Endometrial microvascular endothelial cells (primary cell): ENCODE results near the gene MS4A6A. TPM values are rescaled to one million over a fixed set of nuclear protein-coding genes. Genes with fewer than 3 reads are reported as not detected.
"Not testable (repeated sequence)": the region's sequence is repeated elsewhere in the genome, so short reads cannot be mapped to it uniquely, and the experiment has no call there.

Experiments
- in situ Hi-C: cut with HindIII; loops from 2 replicates; pipeline ENCODE4 v1.10.0; 2017; ENCODE audit warnings: low sequenced_read_pairs, low pct_unique_long_range_greater_than_20kb; ENCODE audit errors: inconsistent ontology term
- total RNA-seq: library from RNA; depleted of rRNA; stranded (reverse); fragments of >200 nt; gene quantifications from one replicate; pipeline ENCODE4 v1.2.3, GENCODE V29; 2015; ENCODE audit errors: inconsistent ontology term

Gene MS4A6A, protein sequence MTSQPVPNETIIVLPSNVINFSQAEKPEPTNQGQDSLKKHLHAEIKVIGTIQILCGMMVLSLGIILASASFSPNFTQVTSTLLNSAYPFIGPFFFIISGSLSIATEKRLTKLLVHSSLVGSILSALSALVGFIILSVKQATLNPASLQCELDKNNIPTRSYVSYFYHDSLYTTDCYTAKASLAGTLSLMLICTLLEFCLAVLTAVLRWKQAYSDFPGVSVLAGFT
- total RNA-seq = not detected

GRCh38 chr11:60182541-60183330 lies at the start of gene MS4A6A:
Gene MS4A6A (minus strand): TSS chr11:60183083. CDS start chr11:60181727, 1,356 bp downstream.
- in situ Hi-C loops = no loop called here

GRCh38 chr11:60230681-60231080 lies 47.8 kb upstream of the MS4A6A start:
- in situ Hi-C loops = no loop called here

- in situ Hi-C loops = no loop called here
These were observed 39.3 kb upstream of the MS4A6A start for GRCh38 chr11:60222141-60222540.

GRCh38 chr11:60221692-60222091 lies 38.8 kb upstream of the MS4A6A start:
- in situ Hi-C loops = no loop called here

DNA sequence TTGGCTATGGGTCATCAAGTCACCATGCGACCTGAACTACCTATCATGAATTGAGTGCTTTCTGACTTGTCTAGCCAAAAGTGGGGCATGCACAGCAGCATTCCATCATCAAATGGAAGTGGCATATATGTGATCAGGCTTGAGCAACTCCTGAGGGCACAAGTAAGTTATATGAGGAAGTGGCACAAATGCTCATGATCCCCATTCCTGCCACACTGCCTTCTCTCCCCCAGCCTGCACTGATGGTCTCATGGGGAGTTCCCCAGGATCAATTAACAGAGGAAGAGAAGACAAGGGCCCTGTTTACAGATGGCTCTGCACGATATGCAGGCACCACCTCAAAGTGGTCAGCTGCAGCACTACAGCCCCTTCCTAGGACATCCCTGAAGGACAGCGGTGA lies 38.3 kb upstream of the MS4A6A start:
- in situ Hi-C loops = no loop called here

GRCh38 chr11:60214386-60214785 lies 31.5 kb upstream of the MS4A6A start:
- in situ Hi-C loops = no loop called here

DNA sequence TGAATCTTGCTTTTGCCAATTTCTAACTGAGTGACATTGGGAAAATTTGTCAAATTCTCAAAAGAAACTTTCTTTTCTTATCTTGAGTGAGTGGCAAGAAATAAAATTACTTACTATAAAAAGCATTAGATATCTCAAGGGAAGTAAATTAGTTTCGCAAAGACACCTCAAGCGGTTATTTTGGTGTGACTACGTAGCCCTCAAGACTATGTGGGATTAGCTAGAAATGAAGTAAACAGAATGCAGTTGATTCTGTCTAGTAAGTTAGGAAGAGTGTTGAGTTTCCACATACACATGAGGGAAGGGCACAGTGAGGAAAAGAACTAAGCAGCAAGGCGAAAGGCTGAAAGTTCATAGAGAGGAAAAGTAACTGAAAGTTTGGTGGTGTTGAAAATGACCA lies 28.3 kb upstream of the MS4A6A start:
- in situ Hi-C loops = no loop called here

DNA sequence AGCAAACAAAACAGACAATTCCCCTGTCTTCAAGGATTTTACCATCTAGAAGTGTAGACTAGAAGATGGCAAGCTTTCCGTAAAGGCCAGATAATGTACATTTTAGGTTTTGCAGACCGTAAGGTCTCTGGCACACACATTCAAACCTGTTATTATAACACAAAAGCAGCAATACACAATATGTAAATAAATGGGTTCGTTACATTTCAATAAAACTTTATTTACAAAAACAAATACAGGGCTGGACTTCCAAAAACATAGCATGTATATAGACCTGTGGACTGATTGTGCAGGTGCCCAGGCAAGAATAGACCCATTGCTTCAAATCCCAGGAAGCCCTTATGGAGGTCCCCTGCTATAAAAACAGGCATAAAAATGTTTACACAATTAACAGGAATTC lies 27.1 kb upstream of the MS4A6A start:
- in situ Hi-C loops = no loop called here

DNA sequence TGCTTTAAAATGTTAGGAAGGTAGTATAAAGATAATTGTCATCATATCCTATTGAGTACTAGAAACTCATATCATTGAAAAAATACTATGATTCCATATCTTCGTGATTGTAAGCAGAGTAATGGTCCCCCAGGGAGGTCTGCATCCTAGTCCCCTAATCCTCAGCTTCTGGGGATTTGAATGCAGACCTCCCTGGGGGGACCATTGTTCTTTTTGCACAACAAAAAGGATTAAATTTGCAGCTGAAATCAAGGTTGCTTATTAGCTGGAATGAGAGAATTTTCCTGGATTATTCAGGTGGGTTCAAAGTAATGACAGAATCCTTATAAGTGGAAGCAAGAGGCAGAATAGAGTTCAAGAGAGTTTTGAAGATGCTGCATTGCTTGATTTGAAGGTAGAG lies 26.1 kb upstream of the MS4A6A start:
- in situ Hi-C loops = no loop called here

DNA sequence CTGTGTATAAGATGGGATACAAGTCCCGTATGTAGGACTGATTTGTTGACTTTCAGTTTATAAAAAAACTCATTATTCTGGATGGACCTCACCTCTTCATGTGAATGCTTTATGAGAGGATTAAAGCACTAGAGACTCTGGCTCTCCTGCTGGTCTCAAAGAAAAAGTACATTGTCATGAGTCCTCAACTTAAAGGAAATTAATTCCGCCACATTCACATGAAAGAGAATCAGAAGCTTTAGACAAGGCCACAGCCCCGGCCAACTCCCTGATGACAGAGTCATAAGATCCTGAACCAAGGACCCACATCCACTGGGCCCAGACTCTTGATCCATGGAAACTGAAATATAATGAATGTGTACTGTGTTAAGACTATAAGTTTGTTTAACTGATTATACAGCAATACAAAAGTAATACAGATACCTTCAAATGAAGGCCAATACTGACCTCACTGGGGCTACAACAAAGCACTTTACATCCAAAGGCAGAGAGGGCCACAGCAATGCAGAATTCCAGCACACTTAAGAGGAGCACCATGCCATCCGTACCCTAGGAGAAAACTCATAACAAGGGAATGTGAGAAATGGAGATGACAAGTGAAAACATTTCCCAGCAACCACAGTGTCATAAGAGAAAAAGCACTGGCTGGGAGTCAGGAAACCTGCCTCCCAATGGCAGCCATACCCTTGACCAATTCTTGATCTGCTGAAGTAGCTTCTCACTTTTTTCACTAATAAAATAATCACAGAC lies 25.4 kb upstream of the MS4A6A start:
- in situ Hi-C loops = no loop called here

DNA sequence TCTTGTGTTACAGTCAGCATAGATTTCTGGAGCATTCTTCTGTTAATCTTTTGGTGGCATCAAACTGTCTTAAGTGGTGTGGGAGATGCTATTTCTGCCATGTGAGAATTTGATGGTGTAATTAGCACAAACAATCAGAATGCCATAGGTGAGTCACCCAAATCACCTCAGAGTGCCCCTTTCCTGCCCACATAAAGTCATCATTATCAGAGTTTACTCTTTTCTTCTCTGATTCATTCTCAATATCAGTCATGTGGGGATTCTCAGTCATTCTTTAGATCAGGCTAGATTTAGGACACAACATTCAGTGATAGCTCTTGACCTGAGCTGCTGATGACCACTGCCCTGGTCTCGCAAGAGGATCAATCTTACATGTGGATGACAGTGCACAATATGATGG lies 23.7 kb upstream of the MS4A6A start:
- in situ Hi-C loops = no loop called here

DNA sequence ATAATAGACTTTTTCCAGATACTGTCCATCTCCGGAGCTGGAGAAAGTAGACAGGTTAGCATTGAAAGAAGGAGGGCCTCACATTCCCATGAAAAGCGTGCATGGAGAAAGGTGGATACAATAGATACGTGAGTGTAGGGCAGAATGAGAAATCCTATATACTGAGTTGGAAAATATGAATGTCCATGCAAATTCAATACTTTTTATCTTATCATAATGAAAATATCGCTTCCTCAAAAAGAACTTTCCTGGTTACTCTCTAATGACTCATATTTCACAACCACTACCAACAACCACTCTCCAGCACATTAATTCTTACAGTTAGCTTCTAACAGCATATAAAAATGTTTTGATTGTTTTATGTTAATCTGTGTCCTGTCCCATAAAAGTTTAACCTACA lies 22.0 kb upstream of the MS4A6A start:
- in situ Hi-C loops = no loop called here

DNA sequence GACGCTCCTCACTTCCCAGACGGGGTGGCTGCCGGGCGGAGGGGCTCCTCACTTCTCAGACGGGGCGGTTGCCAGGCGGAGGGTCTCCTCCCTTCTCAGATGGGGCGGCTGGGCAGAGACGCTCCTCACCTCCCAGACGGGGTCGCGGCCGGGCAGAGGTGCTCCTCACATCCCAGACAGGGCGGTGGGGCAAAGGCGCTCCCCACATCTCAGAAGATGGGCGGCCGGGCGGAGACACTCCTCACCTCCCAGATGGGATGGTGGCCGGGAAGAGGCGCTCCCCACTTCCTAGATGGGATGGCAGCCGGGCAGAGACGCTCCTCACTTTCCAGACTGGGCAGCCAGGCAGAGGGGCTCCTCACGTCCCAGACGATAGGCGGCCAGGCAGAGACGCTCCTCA lies 18.5 kb upstream of the MS4A6A start:
- in situ Hi-C loops = not testable (repeated sequence)

DNA sequence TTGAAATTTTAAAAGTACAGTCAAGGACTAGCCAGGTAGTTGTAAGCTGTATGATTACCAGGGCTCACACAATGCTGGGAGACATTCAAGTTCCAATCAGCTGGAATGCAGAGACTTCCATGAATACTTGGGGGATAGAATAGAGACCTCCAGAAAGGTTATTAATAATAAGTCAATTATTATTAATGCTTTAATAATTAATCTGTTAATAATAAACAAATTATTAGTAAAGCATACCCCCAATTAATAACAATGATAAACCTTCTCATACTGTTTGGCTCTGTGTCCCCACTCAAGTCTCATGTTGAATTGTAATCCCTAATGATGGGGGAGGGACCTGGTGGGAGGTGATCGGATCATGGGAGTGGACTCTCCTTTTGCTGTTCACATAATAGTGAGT lies 14.6 kb upstream of the MS4A6A start:
- in situ Hi-C loops = no loop called here

DNA sequence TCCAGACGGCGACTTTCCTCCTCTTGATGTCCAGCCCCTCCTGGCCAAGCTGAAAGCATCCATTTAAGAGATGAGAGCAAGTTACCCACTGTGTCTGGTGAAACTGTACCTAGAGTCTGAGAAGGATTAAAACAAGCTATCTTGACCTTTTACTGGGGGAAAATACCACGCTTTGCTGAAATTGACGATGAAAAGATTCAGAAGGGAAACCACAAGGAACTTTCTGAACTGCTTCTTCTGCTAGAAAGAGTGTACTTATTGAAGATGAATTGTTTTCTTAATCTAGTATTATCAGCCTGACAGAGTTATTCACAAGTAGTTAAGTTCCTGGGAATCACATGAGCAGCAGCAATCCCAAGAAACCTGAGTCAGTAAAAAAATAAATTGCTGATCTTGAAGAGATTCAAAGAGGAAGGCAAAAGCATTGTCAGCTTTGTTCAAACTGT lies 13.1 kb upstream of the MS4A6A start:
- in situ Hi-C loops = no loop called here

DNA sequence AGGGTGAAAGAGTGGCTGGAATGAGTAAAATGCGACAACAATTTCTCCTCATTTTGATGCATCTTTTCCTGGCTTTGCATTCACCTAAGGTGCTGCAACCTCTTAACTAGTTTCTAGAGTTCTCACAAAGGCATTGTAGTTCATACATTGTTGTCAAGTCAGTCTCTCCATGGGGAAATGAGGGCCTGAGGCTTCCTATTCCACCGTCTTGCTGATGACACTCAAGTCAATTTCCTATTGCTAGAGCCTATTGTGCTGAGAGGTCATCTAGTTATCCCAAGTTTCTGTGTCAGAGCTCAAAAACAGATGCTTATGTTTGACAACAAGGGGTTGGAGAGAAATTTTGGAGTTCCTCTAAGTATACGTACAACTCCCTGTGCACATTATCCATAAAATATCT lies 11.6 kb upstream of the MS4A6A start:
- in situ Hi-C loops = no loop called here

- in situ Hi-C loops = no loop called here
These were observed 11.0 kb upstream of the MS4A6A start for GRCh38 chr11:60193687-60194433.

- in situ Hi-C loops = not testable (repeated sequence)
These were observed 9.7 kb upstream of the MS4A6A start for GRCh38 chr11:60192564-60192963.

DNA sequence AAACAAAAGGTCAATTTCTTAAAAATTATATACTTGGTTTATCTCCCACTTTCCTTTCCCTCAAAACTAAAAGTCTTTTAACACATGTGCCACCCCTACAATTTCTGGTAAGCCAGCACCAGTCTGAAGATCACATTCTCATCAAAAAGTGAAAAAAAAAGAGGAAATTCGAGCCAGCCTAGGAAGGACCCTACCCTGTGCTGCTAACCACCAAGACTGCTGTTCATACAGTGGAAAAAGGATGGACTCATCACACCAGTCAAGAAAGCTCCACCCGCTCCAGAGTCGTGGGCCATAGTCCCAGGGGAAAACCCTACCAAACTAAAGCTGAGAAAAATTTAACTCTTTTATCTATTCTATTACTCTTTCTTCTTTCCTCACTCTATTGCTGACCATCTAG lies 5.6 kb upstream of the MS4A6A start:
- in situ Hi-C loops = not testable (repeated sequence)
